ENCODE results near the gene IGF1R.
A peak's percentile ranks its signal among the peaks of the same experiment; 100 is the strongest.

IGF1R gene

DNA sequence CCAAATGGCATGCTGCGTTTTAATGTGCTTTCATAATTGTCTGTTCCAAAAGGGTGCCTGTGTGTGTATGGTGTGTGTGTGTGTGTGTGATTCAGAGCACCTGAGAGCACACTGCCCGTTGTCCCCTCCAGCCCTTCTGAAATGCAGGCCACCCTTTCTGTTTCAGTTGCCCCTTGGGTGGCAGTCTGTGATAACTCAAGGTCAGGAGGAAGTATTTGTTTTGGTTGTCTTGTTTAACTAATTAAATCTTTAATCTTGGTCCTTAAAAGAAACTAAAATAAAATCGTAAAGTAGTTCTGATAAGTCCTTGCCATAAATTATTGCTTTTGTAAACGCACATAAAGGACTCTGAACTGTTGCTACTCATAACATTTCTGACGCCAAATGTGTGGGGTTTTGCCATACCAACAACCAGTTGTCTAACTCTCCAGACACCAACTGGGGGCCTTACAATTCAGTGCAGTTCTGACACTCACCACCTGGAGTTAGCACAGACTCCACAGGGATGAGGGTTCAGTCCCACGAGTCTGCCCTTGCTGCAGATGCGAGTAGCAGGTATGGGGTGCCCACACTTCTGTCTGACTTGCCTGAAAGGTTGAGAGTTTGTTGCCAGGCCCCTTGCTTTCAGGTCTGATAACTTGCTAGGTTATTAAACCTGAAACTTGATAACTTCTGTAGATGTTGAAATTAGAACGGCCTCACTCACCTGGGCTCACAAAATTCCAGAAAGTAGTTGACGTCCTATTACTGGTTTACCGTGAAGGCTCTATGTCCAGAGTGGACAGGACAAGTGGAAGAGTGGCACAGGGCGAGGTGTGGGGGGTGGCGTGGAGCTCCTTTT lies 157.3 kb downstream of the IGF1R start:
- TF ChIP-seq, protein P1, sequence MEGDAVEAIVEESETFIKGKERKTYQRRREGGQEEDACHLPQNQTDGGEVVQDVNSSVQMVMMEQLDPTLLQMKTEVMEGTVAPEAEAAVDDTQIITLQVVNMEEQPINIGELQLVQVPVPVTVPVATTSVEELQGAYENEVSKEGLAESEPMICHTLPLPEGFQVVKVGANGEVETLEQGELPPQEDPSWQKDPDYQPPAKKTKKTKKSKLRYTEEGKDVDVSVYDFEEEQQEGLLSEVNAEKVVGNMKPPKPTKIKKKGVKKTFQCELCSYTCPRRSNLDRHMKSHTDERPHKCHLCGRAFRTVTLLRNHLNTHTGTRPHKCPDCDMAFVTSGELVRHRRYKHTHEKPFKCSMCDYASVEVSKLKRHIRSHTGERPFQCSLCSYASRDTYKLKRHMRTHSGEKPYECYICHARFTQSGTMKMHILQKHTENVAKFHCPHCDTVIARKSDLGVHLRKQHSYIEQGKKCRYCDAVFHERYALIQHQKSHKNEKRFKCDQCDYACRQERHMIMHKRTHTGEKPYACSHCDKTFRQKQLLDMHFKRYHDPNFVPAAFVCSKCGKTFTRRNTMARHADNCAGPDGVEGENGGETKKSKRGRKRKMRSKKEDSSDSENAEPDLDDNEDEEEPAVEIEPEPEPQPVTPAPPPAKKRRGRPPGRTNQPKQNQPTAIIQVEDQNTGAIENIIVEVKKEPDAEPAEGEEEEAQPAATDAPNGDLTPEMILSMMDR (IDR thresholded peaks at IDR 0.05; ENCODE audit: low read depth, low read length), result peak; percentile 15
- DNase-seq (ENCODE audit: low read depth in 2 of 2), result no peak
- no peak overlapping the region for H3K4me3 ChIP-seq (replicated peaks in 1 of 2; ENCODE audit: low read depth in 2 of 2, low read length in 2 of 2)

DNA sequence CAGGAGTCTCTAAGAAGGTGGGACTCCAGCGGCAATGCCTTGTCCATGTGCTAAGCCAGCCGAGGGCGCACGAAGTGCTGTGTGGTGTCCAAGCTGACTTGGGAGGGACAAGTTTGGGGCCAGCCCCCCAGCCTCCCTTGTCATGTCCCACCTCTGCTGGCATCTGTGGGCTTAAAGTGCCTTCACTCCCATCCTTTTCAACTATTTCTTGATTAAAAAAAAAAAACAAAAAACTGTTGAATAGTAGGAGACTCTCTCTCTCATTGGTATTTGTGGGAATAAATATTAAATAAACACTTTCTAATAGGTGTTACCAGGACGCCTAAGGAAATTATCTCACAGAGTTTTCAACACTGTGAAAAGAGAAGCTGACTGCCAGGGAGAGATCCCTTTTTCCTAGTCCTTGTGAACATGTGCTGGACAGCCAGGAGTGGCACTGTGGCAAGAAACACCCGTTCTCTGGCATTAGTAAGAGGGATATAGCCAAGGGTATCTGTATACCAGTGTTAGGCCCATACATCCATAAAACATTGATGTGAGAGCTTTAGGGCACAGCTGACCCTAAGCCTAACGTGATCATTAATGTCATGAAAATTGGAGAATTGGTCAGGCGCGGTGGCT lies 158.0 kb downstream of the IGF1R start:
- TF ChIP-seq, protein P1 (IDR thresholded peaks at IDR 0.05; ENCODE audit: low read depth, low read length), result no peak
- no peak for DNase-seq (ENCODE audit: low read depth in 2 of 2)
- H3K4me3 ChIP-seq (replicated peaks in 1 of 2; ENCODE audit: low read depth in 2 of 2, low read length in 2 of 2), result no peak overlapping the region

DNA sequence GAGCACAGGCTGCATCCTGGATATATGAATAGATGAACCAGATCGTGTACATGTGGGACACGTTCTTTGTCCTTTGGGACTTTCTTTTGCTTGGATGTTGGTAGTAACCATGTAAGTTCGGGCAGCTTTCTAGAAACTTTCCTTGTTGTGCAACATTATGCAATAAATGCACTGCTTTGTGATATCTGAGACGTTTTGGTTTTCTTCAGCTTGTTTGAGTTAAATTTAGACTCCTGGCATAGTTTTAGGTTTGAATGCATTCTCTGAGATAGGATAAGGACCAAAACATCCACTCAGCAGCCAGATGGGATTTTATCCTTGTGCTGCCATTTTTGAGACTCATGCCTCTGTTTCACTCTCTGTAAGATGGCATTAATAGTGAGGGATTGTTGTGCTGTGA lies 158.9 kb downstream of the IGF1R start:
- TF ChIP-seq, protein P1 (IDR thresholded peaks at IDR 0.05; ENCODE audit: low read depth, low read length), result no peak
- no peak overlapping the region for H3K4me3 ChIP-seq (replicated peaks in 1 of 2; ENCODE audit: low read depth in 2 of 2, low read length in 2 of 2)
- peak; percentile 80 to 91 for DNase-seq (ENCODE audit: low read depth in 2 of 2)

DNA sequence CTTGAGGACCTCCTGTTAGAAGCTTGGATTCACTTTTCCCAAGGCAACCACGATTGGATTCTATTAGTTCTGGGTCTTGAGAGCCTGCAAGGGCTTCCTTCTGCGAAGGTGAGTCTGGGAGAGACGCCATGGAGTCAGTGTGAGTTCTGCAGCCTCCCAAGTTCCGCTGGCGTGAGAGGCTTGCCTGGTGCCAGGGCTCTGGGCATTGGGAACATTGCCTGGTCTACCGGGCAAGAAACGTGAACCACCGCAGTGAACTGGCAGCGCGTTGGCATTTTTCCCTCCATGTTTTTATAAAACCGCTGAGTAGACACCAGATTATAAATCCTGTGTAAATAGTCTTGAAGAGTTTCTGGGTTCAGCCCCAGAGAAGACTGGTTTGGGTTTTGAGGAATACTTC lies 160.9 kb downstream of the IGF1R start:
- H3K4me3 ChIP-seq (replicated peaks in 1 of 2; ENCODE audit: low read depth in 2 of 2, low read length in 2 of 2), result no peak overlapping the region
- DNase-seq (ENCODE audit: low read depth in 2 of 2), result no peak

DNA sequence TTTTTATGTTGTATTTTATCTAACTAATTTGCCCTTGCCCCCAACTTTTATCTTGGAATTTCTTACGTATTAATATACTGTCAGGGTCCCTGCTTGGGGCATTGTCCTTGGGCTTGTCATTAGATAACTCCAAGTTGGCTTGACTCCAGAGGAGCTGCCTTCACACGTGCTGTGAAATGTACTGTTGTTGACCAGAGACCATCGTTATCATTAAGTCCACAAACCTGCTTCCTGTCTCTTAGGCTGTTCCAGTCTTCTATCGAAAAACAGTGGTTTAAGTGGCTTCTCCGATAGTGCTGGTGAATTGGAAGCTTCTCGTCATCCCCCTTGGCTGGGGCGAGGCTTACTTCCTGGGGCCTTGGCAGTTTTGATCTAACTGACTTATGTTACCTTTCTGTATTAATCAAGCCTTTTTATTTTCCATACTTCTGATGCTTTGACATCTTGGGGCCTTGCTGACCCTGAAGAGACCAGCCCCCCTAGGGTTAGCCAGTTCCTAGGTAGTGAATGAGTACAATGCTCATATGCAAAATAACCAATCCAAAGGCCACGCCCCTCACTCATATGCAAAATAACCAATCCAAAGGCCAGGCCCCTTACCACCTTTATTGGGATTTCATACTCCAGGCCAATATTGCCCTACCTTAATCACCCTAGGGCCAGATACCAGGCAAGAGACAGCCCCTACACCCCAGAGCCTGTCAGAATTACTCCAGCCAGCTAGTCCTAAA lies 164.5 kb downstream of the IGF1R start:
- no peak overlapping the region for H3K4me3 ChIP-seq (replicated peaks in 1 of 2; ENCODE audit: low read depth in 2 of 2, low read length in 2 of 2)
- DNase-seq (ENCODE audit: low read depth in 2 of 2), result peak; percentile 18 to 64
- TF ChIP-seq, protein P1 (IDR thresholded peaks at IDR 0.05; ENCODE audit: low read depth, low read length), result no peak

More for the DNA sequence above, 160.9 kb downstream of the IGF1R start:
- TF ChIP-seq, protein P1 (IDR thresholded peaks at IDR 0.05; ENCODE audit: low read depth, low read length), result no peak

DNA sequence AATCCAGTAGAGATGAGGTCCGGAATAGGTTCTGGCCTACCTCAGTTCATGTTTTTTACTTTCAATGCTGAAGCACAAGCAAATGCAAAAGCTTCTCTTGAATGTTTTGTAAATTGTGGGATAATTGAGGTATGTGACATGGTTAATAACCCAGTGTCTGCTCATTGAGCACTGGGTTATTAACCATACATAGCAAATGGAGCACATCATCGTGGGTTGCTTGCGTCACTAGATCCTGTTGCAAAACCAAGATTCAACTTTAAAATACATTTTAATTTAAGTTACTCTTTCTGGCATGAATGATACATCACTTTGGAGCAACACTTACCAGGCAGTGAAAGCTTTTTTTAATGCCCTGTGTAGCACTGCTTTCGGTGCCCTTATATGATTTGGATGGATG lies 165.6 kb downstream of the IGF1R start:
- peak in 1 of 2 donors; percentile 22 for DNase-seq (ENCODE audit: low read depth in 2 of 2)
- TF ChIP-seq, protein P1 (IDR thresholded peaks at IDR 0.05; ENCODE audit: low read depth, low read length), result no peak
- no peak overlapping the region for H3K4me3 ChIP-seq (replicated peaks in 1 of 2; ENCODE audit: low read depth in 2 of 2, low read length in 2 of 2)
